ENCODE results near the gene RNU5D-1.

DNA sequence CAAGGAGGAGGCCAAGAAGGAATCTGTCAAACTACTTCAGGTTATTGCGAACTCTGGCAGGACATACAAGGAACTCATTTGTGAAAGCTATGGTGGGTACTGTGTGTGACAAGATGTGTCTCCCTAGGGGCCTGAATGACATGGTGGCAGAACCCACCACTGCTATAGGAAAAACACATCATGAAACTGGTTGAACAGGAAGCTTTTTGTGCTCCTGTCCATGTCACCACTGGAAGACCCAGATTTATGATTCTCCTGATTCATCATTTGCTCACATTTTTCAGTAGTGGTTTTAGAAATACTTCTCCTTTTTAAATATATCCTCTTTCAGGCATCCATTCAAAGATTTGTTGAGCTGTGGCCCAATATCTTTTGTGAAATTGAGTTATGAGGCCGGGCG, 32.8 kb downstream of the RNU5D-1 start:
- TF ChIP-seq, protein P1, sequence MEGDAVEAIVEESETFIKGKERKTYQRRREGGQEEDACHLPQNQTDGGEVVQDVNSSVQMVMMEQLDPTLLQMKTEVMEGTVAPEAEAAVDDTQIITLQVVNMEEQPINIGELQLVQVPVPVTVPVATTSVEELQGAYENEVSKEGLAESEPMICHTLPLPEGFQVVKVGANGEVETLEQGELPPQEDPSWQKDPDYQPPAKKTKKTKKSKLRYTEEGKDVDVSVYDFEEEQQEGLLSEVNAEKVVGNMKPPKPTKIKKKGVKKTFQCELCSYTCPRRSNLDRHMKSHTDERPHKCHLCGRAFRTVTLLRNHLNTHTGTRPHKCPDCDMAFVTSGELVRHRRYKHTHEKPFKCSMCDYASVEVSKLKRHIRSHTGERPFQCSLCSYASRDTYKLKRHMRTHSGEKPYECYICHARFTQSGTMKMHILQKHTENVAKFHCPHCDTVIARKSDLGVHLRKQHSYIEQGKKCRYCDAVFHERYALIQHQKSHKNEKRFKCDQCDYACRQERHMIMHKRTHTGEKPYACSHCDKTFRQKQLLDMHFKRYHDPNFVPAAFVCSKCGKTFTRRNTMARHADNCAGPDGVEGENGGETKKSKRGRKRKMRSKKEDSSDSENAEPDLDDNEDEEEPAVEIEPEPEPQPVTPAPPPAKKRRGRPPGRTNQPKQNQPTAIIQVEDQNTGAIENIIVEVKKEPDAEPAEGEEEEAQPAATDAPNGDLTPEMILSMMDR (IDR thresholded peaks at IDR 0.05) = no peak
- TF ChIP-seq POLR2A (IDR thresholded peaks at IDR 0.05) = no peak
- TF ChIP-seq POLR2AphosphoS5 (IDR thresholded peaks at IDR 0.05) = no peak

All from stomach (tissue), 4 donors.